Karpas-422 (cell line): ENCODE measurements around the gene NFAT5. TPM values are rescaled to one million over a fixed set of nuclear protein-coding genes. Genes with fewer than 3 reads are reported as not detected.

Experiments
- DNase-seq: peaks from one replicate; pipeline ENCODE4 v3.0.0-alpha.2; 2015
- H2AFZ ChIP-seq: fragments of 200-600 bp; sonication (generic); 2 replicates; pipeline ENCODE4 v1.6.1; 2014; ENCODE audit warnings: antibody characterized with exemption, low read length, mixed read lengths
- H3K27ac ChIP-seq: fragments of 200-600 bp; sonication (generic); 2 replicates; pipeline ENCODE4 v1.5.1; 2014; ENCODE audit warnings: mild to moderate bottlenecking, low read length, moderate library complexity
- H3K27me3 ChIP-seq: fragments of 200-600 bp; sonication (generic); 2 replicates; pipeline ENCODE4 v1.6.1; 2014; ENCODE audit warnings: low read length, mixed read lengths
- H3K36me3 ChIP-seq: fragments of 200-600 bp; sonication (generic); 2 replicates; pipeline ENCODE4 v1.6.1; 2014; ENCODE audit warnings: low read length, mixed read lengths; ENCODE audit not compliant: insufficient read depth
- H3K4me1 ChIP-seq: fragments of 200-600 bp; sonication (generic); 2 replicates; pipeline ENCODE4 v1.6.1; 2014; ENCODE audit warnings: mild to moderate bottlenecking, low read length, mixed read lengths
- H3K4me2 ChIP-seq: fragments of 200-600 bp; sonication (generic); 2 replicates; pipeline ENCODE4 v1.6.1; 2014; ENCODE audit warnings: low read length, low read depth, mild to moderate bottlenecking; ENCODE audit not compliant: poor library complexity, severe bottlenecking
- H3K4me3 ChIP-seq: fragments of 200-600 bp; sonication (generic); 2 replicates; pipeline ENCODE4 v1.5.1; 2014; ENCODE audit warnings: mild to moderate bottlenecking, antibody characterized with exemption, low read length, mixed read lengths
- H3K79me2 ChIP-seq: fragments of 200-600 bp; sonication (generic); 2 replicates; pipeline ENCODE4 v1.6.1; 2014; ENCODE audit warnings: mild to moderate bottlenecking, low read length, mixed read lengths
- H3K9ac ChIP-seq: fragments of 200-600 bp; sonication (generic); 2 replicates; pipeline ENCODE4 v1.6.0; 2014; ENCODE audit warnings: low read length
- H3K9me2 ChIP-seq: fragments of 200-600 bp; sonication (generic), shearing (Covaris generic); replicated peaks from 2 replicates; pipeline ENCODE4 v1.6.0; 2014; ENCODE audit warnings: mild to moderate bottlenecking, low read length, moderate library complexity; ENCODE audit not compliant: insufficient read depth
- H3K9me3 ChIP-seq: fragments of 300-700, 200-600 bp; sonication (generic); 2 replicates; pipeline ENCODE4 v1.6.1; 2014; ENCODE audit warnings: low read length, mixed read lengths
- H4K20me1 ChIP-seq: fragments of 200-600 bp; sonication (generic); 2 replicates; pipeline ENCODE4 v1.6.1; 2014; ENCODE audit warnings: mild to moderate bottlenecking, antibody characterized with exemption, low read length, low read depth; ENCODE audit not compliant: insufficient read depth
- total RNA-seq: library from RNA; depleted of rRNA; stranded (reverse); fragments of >200 nt; shearing (Covaris generic); gene quantifications from 2 replicates; pipeline ENCODE4 v1.2.3, GENCODE V29; 2014; ENCODE audit warnings: low replicate concordance

Gene NFAT5
- total RNA-seq, 1 experiment from 2014 or later, result 41.6 TPM

- no peak for DNase-seq
- no peaks in the 10 kb centered on the region for H3K79me2 ChIP-seq
- no peak overlapping the region for H2AFZ ChIP-seq
- H3K4me3 ChIP-seq, result no peak overlapping the region
- H3K9ac ChIP-seq, result no peak overlapping the region
- peaks cover 14% of the 10 kb centered on the region; the same call in 1 of the 2 replicates for H3K36me3 ChIP-seq
- H3K9me3 ChIP-seq, result no peaks in the 10 kb centered on the region
- H3K27ac ChIP-seq, result no peak overlapping the region
- H3K27me3 ChIP-seq, result no peaks in the 10 kb centered on the region
- H3K4me2 ChIP-seq, result no peak overlapping the region
- no peaks in the 10 kb centered on the region for H4K20me1 ChIP-seq
- no peaks in the 10 kb centered on the region for H3K9me2 ChIP-seq
- no peaks in the 10 kb centered on the region for H3K4me1 ChIP-seq
Observed at GRCh38 chr16:69711115-69711740, 145.5 kb downstream of the NFAT5 start.

GRCh38 chr16:69712277-69712676, 146.5 kb downstream of the NFAT5 start:
- H3K4me3 ChIP-seq, result no peak overlapping the region
- no peak overlapping the region for H2AFZ ChIP-seq
- no peaks in the 10 kb centered on the region for H3K27me3 ChIP-seq
- no peaks in the 10 kb centered on the region for H3K4me1 ChIP-seq
- no peaks in the 10 kb centered on the region for H3K9me2 ChIP-seq
- H3K9me3 ChIP-seq, result no peaks in the 10 kb centered on the region
- H4K20me1 ChIP-seq, result no peaks in the 10 kb centered on the region
- no peak for DNase-seq
- no peak overlapping the region for H3K27ac ChIP-seq
- H3K9ac ChIP-seq, result no peak overlapping the region
- peaks cover 14% of the 10 kb centered on the region; the same call in 1 of the 2 replicates for H3K36me3 ChIP-seq
- no peaks in the 10 kb centered on the region for H3K79me2 ChIP-seq
- no peak overlapping the region for H3K4me2 ChIP-seq

GRCh38 chr16:69712914-69713581, 147.3 kb downstream of the NFAT5 start:
- Histone ChIP-seq H3K79me2 (no peaks in the 10 kb centered on the region), H3K9me2 (no peaks in the 10 kb centered on the region), H3K4me1 (no peaks in the 10 kb centered on the region), H4K20me1 (no peaks in the 10 kb centered on the region), H3K27ac (no peak overlapping the region), H3K4me3 (no peak overlapping the region), H2AFZ (no peak overlapping the region), H3K9me3 (no peaks in the 10 kb centered on the region), H3K9ac (no peak overlapping the region), H3K27me3 (no peaks in the 10 kb centered on the region), H3K36me3 (peaks cover 14% of the 10 kb centered on the region; the same call in 1 of the 2 replicates), H3K4me2 (no peak overlapping the region)
- DNase-seq, result no peak

GRCh38 chr16:69717066-69717465, 151.3 kb downstream of the NFAT5 start:
- Histone ChIP-seq H2AFZ (no peak overlapping the region), H3K79me2 (peaks cover 4% of the 10 kb centered on the region; the same call in 1 of the 2 replicates), H3K9me3 (no peaks in the 10 kb centered on the region), H3K27me3 (no peaks in the 10 kb centered on the region), H3K4me1 (no peaks in the 10 kb centered on the region), H3K27ac (no peak overlapping the region), H3K4me2 (no peak overlapping the region), H3K9me2 (no peaks in the 10 kb centered on the region), H4K20me1 (no peaks in the 10 kb centered on the region), H3K36me3 (peaks cover 3% of the 10 kb centered on the region; the same call in 1 of the 2 replicates), H3K4me3 (no peak overlapping the region), H3K9ac (no peak overlapping the region)
- no peak for DNase-seq

GRCh38 chr16:69718111-69718764, 152.5 kb downstream of the NFAT5 start:
- Histone ChIP-seq H3K27me3 (no peaks in the 10 kb centered on the region), H3K9me2 (no peaks in the 10 kb centered on the region), H4K20me1 (no peaks in the 10 kb centered on the region), H3K27ac (no peak overlapping the region), H3K4me3 (no peak overlapping the region), H3K4me2 (no peak overlapping the region), H3K9ac (no peak overlapping the region), H3K79me2 (peaks cover 4% of the 10 kb centered on the region; the same call in 1 of the 2 replicates), H3K9me3 (no peaks in the 10 kb centered on the region), H2AFZ (no peak overlapping the region), H3K36me3 (no peaks in the 10 kb centered on the region; the same call in 1 of the 2 replicates), H3K4me1 (no peaks in the 10 kb centered on the region)
- no peak for DNase-seq

- H3K9ac ChIP-seq, result no peak overlapping the region
- peaks cover 16% of the 10 kb centered on the region for H3K4me1 ChIP-seq
- no peaks in the 10 kb centered on the region; the same call in 1 of the 2 replicates for H3K36me3 ChIP-seq
- no peaks in the 10 kb centered on the region for H3K9me2 ChIP-seq
- no peak overlapping the region for H3K27ac ChIP-seq
- no peak overlapping the region for H3K4me2 ChIP-seq
- no peak overlapping the region for H2AFZ ChIP-seq
- no peaks in the 10 kb centered on the region for H3K9me3 ChIP-seq
- DNase-seq, result no peak
- no peaks in the 10 kb centered on the region for H4K20me1 ChIP-seq
- no peaks in the 10 kb centered on the region for H3K27me3 ChIP-seq
- peaks cover 6% of the 10 kb centered on the region; the same call in 1 of the 2 replicates for H3K79me2 ChIP-seq
- no peak overlapping the region for H3K4me3 ChIP-seq
Observed at GRCh38 chr16:69720822-69721430, 155.2 kb downstream of the NFAT5 start.

- H3K79me2 ChIP-seq, result peaks cover 8% of the 10 kb centered on the region; the same call in 1 of the 2 replicates
- H3K9ac ChIP-seq, result no peak overlapping the region
- H3K36me3 ChIP-seq, result no peaks in the 10 kb centered on the region; the same call in 1 of the 2 replicates
- H3K27ac ChIP-seq, result no peak overlapping the region
- no peak overlapping the region for H3K4me3 ChIP-seq
- no peak overlapping the region for H2AFZ ChIP-seq
- H3K27me3 ChIP-seq, result no peaks in the 10 kb centered on the region
- peaks cover 20% of the 10 kb centered on the region for H3K4me1 ChIP-seq
- no peaks in the 10 kb centered on the region for H3K9me2 ChIP-seq
- DNase-seq, result no peak
- no peaks in the 10 kb centered on the region for H4K20me1 ChIP-seq
- no peak overlapping the region for H3K4me2 ChIP-seq
- H3K9me3 ChIP-seq, result no peaks in the 10 kb centered on the region
Observed at GRCh38 chr16:69721441-69721957, 155.7 kb downstream of the NFAT5 start.
